Left cardiac atrium (tissue), 4 donors: ENCODE results near the gene TEDC2. TPM values are rescaled to one million over a fixed set of nuclear protein-coding genes. Genes with fewer than 3 reads are reported as not detected.

Source experiments
- ATAC-seq, 2 donors: fragments of 200-7000 bp; cut with Tn5 transposase; one replicate each; pipeline ENCODE4 v1.9.1; 2020; ENCODE audit warnings: mild to moderate bottlenecking in 2 of 2, moderate library complexity in 2 of 2
- DNase-seq: peaks from one replicate; pipeline ENCODE4 v3.0.0-alpha.2; 2020
- intact Hi-C, 2 donors: fragments of 100-400 bp; cut with DNase I; formaldehyde crosslinking; loops; one replicate each; pipeline versions ENCODE4 v1.14.1 to v1.15.1; 2022 to 2023
- total RNA-seq, 2 donors: library from RNA; stranded (reverse); fragmentation: NEBNext Ultra II Directional; extraction: Animal tissue kit (Norgen Biotek cat#: 25700); gene quantifications; one replicate each; pipeline ENCODE4 v1.2.1, GENCODE V29; 2021
- donor health status: DM: no; HTN: yes; CAD: no.
- donor health status: DM: no; HTN: yes; CAD: no; lungs with severe emphysema.
- donor health status: DM: yes; HTN: yes; CAD: no.
- donor health status: Dilated cardiomyopathy.

The TEDC2 gene
- total RNA-seq, 2 donors from 2014 or later = 0.47 to 2.8 TPM

DNA sequence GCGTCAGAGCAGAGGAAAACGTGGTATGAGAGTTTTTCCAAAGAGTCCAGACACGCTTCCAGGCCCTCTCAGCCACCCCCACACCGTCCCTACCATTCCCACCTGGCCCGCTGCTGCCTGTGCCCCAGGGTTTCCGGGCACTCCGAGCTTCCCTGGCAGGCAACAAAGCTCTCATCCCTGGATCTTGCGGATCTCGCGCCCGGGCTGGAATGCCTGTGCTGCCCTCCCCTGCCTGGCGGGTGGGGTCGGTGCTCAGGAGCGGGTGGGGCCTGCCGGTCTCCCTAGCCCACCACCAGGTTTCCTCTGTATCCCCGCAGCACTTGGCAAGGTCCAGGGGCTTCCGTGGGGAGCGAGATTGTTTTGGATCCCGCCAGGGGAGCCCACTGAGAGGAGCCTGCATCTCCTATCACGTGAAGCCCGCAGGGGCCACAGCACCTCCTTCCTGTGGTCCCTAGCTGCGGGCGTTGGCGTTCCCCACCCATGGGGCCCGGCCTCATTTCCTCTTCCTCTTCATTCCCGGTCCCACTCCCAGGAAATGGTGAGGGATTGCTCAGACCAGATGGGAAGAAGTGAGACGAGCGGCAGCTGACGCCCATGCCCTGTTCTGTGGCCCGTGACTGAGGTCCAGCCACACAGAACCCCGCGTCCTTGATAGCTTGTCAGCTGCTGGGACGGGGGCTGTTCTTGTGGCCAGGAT, 26.1 kb downstream of the TEDC2 start:
- DNase-seq (no peak), ATAC-seq (no peak)
- intact Hi-C loops = no loop called here

DNA sequence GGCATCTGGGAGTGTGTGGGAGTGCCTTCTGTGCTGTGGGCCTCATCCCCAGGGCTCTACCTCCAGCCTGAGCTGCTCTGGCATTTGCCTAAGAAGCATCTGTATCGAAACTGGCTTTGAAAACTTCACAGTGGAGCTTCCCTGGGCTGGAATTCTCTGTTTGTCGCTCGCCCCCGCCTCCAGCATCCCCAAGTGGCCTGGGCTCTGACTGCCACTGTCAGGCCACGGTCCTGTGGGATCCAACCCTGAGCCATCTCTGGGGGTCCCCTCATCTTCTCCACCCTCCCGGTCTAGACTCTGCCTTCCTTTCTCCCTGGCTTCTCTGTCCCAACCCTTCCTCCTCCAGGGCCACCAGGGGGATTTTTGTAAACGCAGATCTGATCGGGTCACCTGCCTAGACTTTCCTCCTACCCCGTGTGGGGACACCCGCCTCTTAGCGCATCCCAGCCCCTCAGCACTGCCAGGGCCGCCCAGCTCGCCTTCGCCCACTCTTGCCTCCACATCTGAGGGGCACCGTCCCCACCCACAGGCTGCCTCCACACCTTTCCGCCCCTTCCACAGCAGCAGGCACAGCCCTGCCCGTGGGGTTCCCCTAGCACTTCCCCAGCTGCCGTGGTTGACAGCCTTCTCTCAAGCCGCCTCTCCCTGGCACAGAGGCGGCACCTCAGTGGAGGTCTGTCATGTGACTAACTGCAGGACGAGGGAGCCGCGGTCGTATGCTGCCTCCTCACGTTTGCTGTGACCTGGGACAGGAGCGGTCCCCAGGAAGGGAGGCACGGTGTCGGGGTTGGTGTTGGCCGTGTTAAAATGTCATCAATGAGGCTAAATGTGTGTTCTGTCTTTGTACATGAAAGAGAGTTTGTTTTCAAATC, 27.0 kb downstream of the TEDC2 start:
- intact Hi-C loops = no loop called here
- peak; percentile 62 to 70 for ATAC-seq
- DNase-seq = no peak

- ATAC-seq (no peak), DNase-seq (no peak)
- intact Hi-C loops = no loop called here
These were observed 27.6 kb downstream of the TEDC2 start for GRCh38 chr16:2487517-2487842.

DNA sequence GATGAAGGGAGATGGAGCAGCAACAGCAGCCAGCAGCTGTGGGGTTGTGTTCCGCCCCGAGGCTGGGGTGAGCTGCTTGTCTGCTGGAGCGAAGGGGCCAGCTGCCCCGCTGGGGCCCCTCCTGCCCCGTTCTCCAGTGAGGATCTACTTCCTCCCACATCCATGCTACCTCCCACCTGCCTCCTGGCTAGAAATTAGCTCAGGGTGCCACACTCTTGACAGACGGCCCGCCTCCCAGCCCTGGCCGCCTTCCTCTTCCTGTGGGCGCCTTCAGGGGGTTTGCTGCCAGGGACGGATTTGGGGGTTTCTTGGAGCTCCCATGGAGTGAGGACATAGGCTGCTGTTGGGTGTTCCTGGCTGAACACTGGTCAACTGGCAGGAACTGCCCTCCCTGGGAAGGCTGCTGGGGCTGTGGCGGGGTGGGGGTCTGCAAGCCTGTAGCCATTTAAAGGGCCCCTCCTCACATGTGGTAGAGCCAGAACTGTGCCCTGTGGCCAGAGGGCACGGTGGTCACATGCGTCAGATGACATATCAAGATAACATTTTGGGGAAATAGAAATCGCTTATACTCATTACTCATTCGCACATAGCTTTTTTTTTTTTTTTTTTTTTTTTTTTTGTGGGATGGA, 28.1 kb downstream of the TEDC2 start:
- ATAC-seq (no peak), DNase-seq (no peak)
- intact Hi-C loops = no loop called here

- intact Hi-C loops = no loop called here
These were observed 29.7 kb downstream of the TEDC2 start for GRCh38 chr16:2489581-2489980.

DNA sequence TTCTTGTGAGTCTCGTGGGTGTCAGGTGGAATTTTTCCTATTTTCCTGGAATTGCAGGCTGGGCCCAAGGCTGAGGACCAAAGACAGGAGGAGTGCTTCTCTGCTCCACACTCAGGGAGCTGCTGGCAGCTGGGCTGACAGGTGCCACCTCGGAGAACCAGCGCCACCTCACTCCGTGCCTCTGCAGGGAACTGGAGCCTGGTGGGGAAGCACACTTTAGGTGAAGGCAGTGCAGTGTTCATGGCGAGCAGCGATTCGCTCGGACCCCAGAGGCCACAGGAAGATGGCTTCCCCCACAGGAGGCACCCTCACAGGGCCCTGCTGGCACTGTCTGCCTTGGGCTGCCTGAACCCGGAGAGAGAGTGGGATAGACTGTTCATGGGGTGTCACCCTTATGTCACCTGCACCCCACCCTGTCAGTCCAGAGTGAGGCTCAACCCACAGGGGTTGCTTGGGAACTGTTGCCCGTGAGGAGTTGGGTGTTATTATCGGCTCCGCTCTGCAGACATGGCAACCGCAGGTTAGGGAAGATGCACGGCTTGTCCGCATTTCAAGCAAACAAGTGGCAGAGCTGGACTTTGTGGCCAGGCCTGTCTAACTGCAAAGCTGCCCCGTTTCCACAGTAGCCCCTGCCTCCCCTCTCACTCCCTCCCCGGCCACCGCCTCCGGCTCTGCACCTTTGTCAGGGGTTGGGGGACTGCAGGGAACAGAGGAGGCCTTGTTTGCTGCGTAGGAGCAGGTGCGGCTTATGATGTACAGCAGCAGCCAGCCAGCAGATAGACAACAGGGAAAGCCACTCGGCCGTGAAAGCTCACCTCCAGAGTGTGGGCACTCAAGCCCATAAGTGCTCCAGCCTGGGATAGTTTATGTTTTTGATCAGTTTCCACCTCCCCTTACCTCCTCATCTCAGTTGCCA, 30.5 kb downstream of the TEDC2 start:
- no peak for ATAC-seq
- no peak for DNase-seq
- intact Hi-C loops = loop anchor here in 1 of 2 donors (5.0 to 10.0 kb wide), 2 partner anchors 66 to 148 kb away; partner anchors contain the start of genes ABCA3 and CCNF

More at GRCh38 chr16:2489581-2489980, 29.7 kb downstream of the TEDC2 start:
- DNase-seq (no peak), ATAC-seq (no peak)

DNA sequence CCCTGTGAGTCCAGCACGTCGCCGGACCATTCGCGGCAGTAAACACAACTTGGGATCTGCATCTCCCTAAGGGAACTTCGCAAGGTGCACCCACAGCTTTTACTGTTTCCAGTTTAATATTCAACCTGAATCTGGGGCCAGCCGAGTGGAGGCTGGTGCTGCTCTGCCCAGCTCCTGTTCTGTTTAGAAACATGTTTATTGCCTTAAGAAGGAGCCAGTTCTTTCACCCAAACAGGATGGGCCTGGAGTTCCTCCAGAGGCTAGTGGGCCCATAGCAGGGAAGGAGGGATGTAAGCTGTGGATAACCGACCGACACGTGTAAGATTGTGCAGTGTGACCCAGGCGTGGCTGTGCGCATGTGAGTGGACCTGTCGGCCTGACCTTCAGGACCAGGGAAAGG, 32.4 kb downstream of the TEDC2 start:
- no peak for ATAC-seq
- DNase-seq = no peak
- intact Hi-C loops = loop anchor here in 1 of 2 donors (5.0 to 10.0 kb wide), 2 partner anchors 67 to 150 kb away; partner anchors contain the start of genes ABCA3 and CCNF

- no peak for ATAC-seq
- intact Hi-C loops = loop anchor here in 1 of 2 donors (5.0 to 10.0 kb wide), 2 partner anchors 69 to 151 kb away; partner anchors contain the start of genes ABCA3 and CCNF
- DNase-seq = no peak
These were observed 33.7 kb downstream of the TEDC2 start for GRCh38 chr16:2493605-2494004.

- intact Hi-C loops = loop anchor here in 1 of 2 donors (5.0 to 10.0 kb wide), 2 partner anchors 70 to 152 kb away; partner anchors contain the start of genes ABCA3 and CCNF
- ATAC-seq (no peak), DNase-seq (no peak)
These were observed 34.7 kb downstream of the TEDC2 start for GRCh38 chr16:2494616-2495015.

DNA sequence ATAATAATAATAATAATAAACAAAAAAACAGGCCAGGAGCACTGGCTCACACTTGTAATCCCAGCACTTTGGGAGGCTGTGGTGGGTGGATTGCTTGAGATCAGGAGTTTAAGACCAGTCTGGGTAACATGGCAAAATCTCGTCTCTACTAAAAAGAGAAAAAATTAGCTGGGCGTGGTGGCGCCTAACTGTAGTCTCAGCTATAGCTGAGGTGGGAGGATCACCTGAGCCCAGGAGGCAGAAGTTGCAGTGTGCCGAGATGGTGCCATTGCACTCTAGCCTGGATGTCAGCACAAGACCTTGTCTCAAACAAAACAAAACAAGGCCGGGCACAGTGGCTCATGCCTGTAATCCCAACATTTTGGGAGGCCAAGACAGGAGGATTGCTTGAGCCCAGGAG, 35.1 kb downstream of the TEDC2 start:
- DNase-seq = no peak
- no peak for ATAC-seq
- intact Hi-C loops = loop anchor here in 1 of 2 donors (10.0 kb wide), 1 partner anchor 70 kb away; the partner anchor contains the start of gene CCNF

DNA sequence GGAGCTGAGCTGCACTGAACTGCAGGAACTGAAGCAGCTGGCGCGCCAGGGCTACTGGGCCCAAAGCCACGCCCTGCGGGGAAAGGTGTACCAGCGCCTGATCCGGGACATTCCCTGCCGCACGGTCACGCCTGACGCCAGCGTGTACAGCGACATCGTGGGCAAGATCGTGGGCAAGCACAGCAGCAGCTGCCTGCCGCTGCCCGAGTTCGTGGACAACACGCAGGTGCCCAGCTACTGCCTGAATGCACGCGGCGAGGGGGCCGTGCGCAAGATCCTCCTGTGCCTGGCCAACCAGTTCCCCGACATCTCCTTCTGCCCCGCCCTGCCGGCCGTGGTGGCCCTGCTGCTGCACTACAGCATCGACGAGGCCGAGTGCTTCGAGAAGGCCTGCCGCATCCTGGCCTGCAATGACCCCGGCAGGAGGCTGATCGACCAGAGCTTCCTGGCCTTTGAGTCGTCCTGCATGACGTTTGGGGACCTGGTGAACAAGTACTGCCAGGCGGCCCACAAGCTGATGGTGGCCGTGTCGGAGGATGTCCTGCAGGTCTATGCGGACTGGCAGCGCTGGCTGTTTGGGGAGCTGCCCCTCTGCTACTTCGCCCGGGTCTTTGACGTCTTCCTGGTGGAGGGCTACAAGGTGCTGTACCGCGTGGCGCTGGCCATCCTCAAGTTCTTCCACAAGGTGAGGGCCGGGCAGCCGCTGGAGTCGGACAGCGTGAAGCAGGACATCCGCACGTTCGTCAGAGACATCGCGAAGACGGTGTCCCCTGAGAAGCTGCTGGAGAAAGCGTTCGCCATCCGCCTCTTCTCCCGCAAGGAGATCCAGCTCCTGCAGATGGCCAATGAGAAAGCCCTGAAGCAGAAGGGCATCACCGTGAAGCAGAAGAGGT, 36.6 kb downstream of the TEDC2 start:
- intact Hi-C loops = loop anchor here in 1 of 2 donors (10.0 kb wide), 1 partner anchor 72 kb away; the partner anchor contains the start of gene CCNF
- ATAC-seq = no peak
- no peak for DNase-seq

DNA sequence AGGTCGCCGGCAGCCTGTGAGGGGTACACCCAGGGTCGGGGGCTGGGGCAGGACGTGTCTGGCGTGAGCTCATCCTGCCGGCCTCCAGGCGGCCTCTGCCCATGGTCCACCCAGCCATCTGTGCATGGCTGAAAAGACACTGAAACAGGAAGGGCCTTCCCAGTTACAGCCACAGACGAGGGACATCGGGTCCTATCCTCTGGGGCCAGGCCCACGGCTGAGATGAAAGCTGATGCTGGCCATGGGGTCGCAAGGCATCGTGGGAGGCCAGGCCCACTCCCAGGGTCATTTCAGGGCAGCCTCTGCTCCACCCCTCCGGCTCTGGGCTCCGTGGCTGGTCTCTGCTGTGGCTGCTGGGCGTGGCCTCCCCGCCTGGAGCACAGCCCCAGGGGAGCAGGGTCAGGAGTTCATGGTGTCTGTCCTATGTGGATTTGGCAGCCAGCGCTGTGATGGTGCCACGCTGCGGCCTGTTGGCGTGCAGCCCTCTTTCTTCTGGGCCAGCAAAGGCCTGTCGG, 37.3 kb downstream of the TEDC2 start:
- DNase-seq = peak; percentile 77
- intact Hi-C loops = loop anchor here in 1 of 2 donors (10.0 kb wide), 1 partner anchor 72 kb away; the partner anchor contains the start of gene CCNF
- ATAC-seq = peak; percentile 45 to 69

- intact Hi-C loops = loop anchor here in 1 of 2 donors (10.0 kb wide), 1 partner anchor 73 kb away; the partner anchor contains the start of gene CCNF
- ATAC-seq (peak; percentile 5 to 9), DNase-seq (no peak)
These were observed 38.0 kb downstream of the TEDC2 start for GRCh38 chr16:2497695-2498484.

DNA sequence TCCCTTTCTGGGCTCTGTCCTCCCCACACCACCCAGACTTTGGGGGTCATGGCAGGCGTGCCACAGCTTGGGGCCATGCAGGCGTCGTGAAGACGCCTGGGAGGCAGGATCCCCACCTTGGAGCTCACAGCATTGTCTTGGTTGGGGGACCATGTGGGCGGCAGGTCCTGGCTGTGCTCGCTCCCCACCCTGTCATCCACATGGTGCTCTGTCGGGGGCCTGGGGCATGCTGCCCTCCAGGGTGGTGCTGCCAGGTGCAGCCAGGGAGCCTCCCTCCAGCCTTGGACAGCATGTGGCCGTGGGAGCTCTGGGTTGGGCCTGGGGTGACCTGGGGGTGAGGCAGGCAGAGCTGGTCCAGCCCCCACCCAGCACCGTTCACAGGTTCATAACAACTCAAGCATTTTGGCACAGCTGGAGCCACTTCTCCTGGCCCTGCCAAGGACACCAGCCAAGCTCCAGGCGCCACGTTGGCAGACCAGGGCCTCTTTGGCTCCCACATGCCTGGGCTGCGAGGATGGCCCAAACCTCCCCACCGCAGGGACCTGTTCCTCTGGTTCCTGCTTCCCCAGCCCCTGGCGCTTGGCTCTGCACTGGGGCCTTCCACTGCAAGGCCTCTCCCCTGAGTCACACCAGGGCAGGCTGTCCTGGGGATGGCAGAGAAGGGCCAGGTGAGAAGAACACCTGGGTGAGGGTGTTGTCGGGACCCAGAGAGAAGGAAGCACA, 38.8 kb downstream of the TEDC2 start:
- ATAC-seq (peak in 1 of 2 donors; percentile 21), DNase-seq (no peak)
- intact Hi-C loops = loop anchor here in 1 of 2 donors (10.0 kb wide), 1 partner anchor 74 kb away; the partner anchor contains the start of gene CCNF

DNA sequence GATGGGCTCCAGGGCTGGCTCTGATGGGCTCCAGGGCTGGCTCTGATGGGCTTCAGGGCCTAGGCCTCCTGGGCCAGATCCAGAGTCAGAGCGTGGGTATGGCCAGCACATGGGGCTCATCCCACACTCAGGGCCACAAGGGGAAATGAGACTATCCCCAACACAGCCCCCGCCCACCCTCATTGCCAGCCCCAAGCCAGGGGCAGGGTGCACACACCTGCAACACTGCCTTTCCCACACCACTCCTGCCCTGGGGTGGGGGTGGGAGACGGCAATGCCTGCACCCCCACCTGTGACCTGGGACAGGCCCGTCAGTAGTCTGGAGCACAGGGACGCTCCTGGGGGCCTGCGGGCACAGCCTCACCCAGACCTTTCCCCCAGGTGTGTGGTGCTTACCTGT, 39.5 kb downstream of the TEDC2 start:
- DNase-seq = no peak
- no peak for ATAC-seq
- intact Hi-C loops = loop anchor here in 1 of 2 donors (10.0 kb wide), 1 partner anchor 75 kb away; the partner anchor contains the start of gene CCNF
